KMS-11 (cell line): ENCODE measurements around the gene COX5B.

ENCODE experiments used
- H2AFZ ChIP-seq: fragments of 200-600 bp; sonication (generic); 2 replicates; pipeline ENCODE4 v1.6.1; 2016; ENCODE audit warnings: antibody characterized with exemption, mixed run types, low read depth
- H3K27ac ChIP-seq: fragments of 200-600 bp; sonication (generic); 2 replicates; pipeline ENCODE4 v1.6.1; 2016; ENCODE audit warnings: mild to moderate bottlenecking, mixed run types
- H3K27me3 ChIP-seq: fragments of 200-600 bp; sonication (generic); 2 replicates; pipeline ENCODE4 v1.6.1; 2017; ENCODE audit warnings: mild to moderate bottlenecking, low read depth, mixed run types, moderate library complexity; ENCODE audit not compliant: insufficient read depth
- H3K36me3 ChIP-seq: fragments of 200-600 bp; sonication (generic); 2 replicates; pipeline ENCODE4 v1.6.1; 2017; ENCODE audit warnings: mild to moderate bottlenecking, mixed run types; ENCODE audit not compliant: insufficient read depth
- H3K4me1 ChIP-seq: fragments of 200-600 bp; sonication (generic); 2 replicates; pipeline ENCODE4 v1.6.1; 2016; ENCODE audit warnings: mild to moderate bottlenecking, low read depth, mixed run types; ENCODE audit not compliant: poor library complexity, severe bottlenecking
- H3K4me2 ChIP-seq: fragments of 200-600 bp; sonication (generic); 2 replicates; pipeline ENCODE4 v1.7.0; 2016; ENCODE audit warnings: mild to moderate bottlenecking, mixed run types
- H3K4me3 ChIP-seq: fragments of 200-600 bp; sonication (generic); IDR thresholded peaks from 2 replicates; pipeline ENCODE4 v1.6.1; 2017; ENCODE audit warnings: low read depth, low read length, mixed read lengths; ENCODE audit not compliant: insufficient read depth
- H3K79me2 ChIP-seq: fragments of 200-600 bp; sonication (generic); 2 replicates; pipeline ENCODE4 v1.6.1; 2016; ENCODE audit warnings: low read depth, mixed run types; ENCODE audit not compliant: insufficient read depth
- H3K9ac ChIP-seq: fragments of 200-600 bp; sonication (generic); 2 replicates; pipeline ENCODE4 v1.6.1; 2016; ENCODE audit warnings: mild to moderate bottlenecking, mixed run types
- H4K20me1 ChIP-seq: fragments of 200-600 bp; sonication (generic); 2 replicates; pipeline ENCODE4 v1.6.1; 2016; ENCODE audit warnings: mild to moderate bottlenecking, mixed run types; ENCODE audit not compliant: insufficient read depth
- CTCF ChIP-seq: fragments of 200-600 bp; sonication (generic); conservative IDR thresholded peaks from 2 replicates; pipeline ENCODE4 v1.6.1; 2017; ENCODE audit warnings: low read depth, mild to moderate bottlenecking, antibody characterized with exemption, low read length, moderate library complexity, mixed read lengths

Gene COX5B

GRCh38 chr2:97644023-97644717 lies 1.7 kb upstream of the COX5B start:
- Histone ChIP-seq H3K9ac (no peak overlapping the region), H2AFZ (no peak overlapping the region), H3K79me2 (peaks cover 14% of the 10 kb centered on the region), H3K36me3 (0 out of 2 replicates have a peak, but pooled peaks cover 4% of the 10 kb centered on the region), H3K4me1 (peaks cover 9% of the 10 kb centered on the region), H3K4me3 (no peak overlapping the region), H3K27me3 (no peaks in the 10 kb centered on the region), H3K27ac (no peak overlapping the region), H4K20me1 (no peaks in the 10 kb centered on the region), H3K4me2 (no peak overlapping the region)
- TF ChIP-seq CTCF = no peak

GRCh38 chr2:97645112-97645694 lies 659 bp upstream of the COX5B start:
- Histone ChIP-seq H3K27ac (peak overlapping the region; percentile 25; the same call in 1 of the 2 replicates), H3K4me1 (peaks cover 9% of the 10 kb centered on the region), H3K36me3 (0 out of 2 replicates have a peak, but pooled peaks cover 4% of the 10 kb centered on the region), H3K4me3 (no peak overlapping the region), H3K27me3 (no peaks in the 10 kb centered on the region), H2AFZ (peak overlapping the region; percentile 99), H4K20me1 (no peaks in the 10 kb centered on the region), H3K4me2 (peak overlapping the region; percentile 99), H3K79me2 (peaks cover 14% of the 10 kb centered on the region), H3K9ac (peak overlapping the region; percentile 90; the same call in 1 of the 2 replicates)
- TF ChIP-seq CTCF = no peak

- H3K79me2 ChIP-seq = peaks cover 14% of the 10 kb centered on the region
- peaks cover 9% of the 10 kb centered on the region for H3K4me1 ChIP-seq
- H3K9ac ChIP-seq = no peak overlapping the region; the same call in 1 of the 2 replicates
- no peak overlapping the region for H2AFZ ChIP-seq
- H3K27ac ChIP-seq = no peak overlapping the region
- TF ChIP-seq CTCF = no peak
- H3K36me3 ChIP-seq = 0 out of 2 replicates have a peak, but pooled peaks cover 4% of the 10 kb centered on the region
- peak overlapping the region; percentile 81 for H3K4me3 ChIP-seq
- H4K20me1 ChIP-seq = no peaks in the 10 kb centered on the region
- peak overlapping the region; percentile 43 for H3K4me2 ChIP-seq
- no peaks in the 10 kb centered on the region for H3K27me3 ChIP-seq
Observed at GRCh38 chr2:97646977-97647376, 1.1 kb downstream of the COX5B start.

GRCh38 chr2:97651114-97651513 lies 5.3 kb downstream of the COX5B start:
- H2AFZ ChIP-seq = no peak overlapping the region
- no peak for TF ChIP-seq CTCF

More at GRCh38 chr2:97651114-97651513, 5.3 kb downstream of the COX5B start:
- Histone ChIP-seq H3K9ac (no peak overlapping the region), H3K79me2 (peaks cover 12% of the 10 kb centered on the region), H3K4me3 (no peak overlapping the region), H4K20me1 (no peaks in the 10 kb centered on the region), H3K27me3 (no peaks in the 10 kb centered on the region), H3K36me3 (0 out of 2 replicates have a peak, but pooled peaks cover 4% of the 10 kb centered on the region), H3K4me2 (no peak overlapping the region), H3K27ac (no peak overlapping the region), H3K4me1 (peaks cover 9% of the 10 kb centered on the region)
